Measurements from ENCODE around the gene TMEM259.

TMEM259 gene

DNA sequence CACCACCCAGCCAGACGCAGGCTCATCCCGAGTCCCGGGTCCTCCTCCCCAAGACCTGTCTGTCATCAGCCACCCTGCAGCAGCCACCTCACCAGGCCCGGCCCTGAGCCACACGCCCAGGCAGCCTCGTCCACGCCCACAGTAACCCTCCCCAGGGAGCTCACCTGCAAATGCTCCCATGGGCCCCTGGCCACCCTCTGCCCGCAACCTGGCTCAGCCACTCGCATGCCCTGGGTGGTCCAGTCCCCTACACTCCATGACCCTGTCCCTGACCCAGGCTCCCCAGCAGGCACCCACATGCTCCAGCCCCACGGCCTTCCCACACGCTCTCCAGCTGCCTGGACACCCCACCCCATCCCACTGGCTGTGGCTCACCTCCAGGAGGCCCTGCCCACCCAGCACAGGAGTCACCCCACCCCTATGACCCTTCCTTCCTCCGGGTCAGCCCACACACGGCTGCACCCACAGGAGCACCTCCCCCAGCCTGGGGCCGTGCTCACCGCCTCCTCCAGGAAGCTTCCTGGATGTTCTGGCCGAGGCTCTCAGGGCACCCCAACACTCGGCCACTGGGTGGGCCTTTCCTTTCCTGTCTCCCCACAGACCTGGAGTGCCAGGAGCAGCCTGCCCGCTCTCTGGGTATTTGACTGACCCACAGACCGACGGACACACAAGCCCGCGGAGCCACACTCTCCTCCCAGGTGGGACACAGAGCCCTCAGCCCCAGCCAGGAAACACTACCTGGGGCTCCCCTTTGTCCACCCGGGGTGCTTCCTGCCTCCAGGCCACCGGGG, 3.6 kb downstream of the TMEM259 start:
- no peak for DNase-seq (ENCODE audit: low read depth in 2 of 2)

DNA sequence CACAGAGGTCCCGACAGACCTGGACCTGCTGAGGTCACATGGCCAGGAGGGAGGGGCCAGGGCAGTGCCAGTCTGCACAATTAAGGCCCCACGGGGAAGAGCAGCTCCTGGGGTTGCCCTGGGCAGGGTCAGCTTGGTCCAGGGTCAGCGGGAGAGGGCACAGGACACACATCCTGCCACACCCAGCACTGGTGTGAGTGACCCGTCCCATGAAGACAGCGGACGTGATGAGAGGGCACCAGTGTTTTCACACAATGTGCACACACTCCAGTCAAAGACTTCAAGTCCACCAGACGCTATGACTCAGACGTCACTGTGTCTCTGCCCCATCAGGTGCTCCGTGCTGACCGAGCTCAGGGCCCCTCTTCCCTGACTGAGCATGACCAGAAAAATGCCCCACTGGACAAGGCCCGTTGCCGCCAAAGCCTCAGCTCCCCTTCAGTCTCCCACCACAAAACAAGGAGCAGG, 4.2 kb downstream of the TMEM259 start:
- DNase-seq (ENCODE audit: low read depth in 2 of 2), result no peak

DNA sequence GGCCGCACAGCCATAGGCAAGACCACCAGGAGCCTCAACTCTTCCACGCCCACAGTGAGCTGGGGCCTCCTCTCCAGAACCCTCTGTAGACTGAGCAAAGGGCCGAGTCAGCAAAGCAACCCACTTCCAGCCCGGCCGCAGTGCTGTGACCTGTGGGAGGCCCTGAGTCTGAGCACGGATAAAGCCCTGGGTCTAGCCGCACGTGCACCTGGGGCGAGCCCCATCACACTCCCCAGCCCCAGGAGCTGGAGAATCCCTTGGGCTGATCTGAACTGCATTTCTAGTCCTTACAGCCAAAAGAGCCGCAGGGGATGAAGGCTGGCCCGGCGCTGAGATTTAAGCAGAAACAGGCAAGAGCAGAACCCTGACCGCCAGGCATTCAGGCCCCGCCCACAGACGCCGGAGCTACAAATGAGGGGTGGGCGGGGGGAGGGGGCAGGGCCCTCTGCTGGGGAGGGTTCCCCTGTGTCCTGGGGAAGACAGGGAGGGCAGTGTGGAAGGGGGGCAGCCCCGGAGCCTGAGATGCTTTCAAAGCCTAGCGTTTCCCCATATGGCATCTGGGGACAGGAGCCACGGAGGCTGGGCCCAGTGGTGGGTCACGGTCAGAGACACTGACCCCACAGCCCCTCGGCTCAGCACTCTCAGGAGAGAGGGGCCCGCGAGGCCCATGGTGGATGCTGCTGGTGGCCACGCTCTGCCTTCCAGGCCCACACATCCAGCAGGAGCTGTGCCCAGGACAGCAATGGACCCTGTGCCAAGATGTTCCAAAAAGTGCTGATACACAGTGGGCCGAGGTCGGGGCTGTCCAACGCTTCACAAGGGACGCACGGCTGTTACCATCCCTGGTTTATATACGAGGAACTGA, 4.9 kb downstream of the TMEM259 start:
- no peak for DNase-seq (ENCODE audit: low read depth in 2 of 2)

DNA sequence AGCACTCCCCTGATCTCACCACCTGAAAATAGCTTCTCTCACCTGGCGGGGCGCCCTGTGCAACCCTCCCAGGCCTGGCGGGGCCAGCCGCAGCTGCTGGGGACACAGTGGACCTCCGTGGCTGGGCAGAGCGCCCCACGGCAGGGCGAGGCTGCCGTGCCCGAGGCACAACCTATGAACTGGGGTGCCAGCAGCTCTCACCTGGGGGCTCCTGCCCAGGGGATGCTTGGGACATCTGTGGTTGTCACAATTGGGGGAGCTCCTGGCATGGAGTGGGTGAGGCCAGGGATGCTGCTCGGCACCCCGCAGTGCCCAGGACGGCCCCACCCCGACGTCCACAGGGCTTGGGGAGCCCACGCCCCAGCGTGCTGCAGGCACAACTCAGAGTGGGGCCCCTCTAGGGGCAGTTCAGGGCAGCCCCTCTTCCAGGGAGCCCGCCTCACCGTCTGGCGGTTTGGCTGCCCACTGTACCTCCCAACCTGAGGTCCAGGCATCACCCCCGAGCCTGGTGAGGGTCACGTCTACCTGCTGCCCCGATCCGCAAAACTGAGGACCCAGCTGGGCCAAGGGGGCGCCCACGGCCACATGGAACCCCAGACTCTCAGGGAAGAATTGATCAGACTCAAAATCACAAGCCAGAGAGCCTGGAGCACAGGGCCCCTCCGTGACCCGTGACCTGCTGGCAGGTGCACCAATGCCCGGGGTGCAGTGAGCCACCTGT, 5.7 kb downstream of the TMEM259 start:
- no peak for DNase-seq (ENCODE audit: low read depth in 2 of 2)

DNA sequence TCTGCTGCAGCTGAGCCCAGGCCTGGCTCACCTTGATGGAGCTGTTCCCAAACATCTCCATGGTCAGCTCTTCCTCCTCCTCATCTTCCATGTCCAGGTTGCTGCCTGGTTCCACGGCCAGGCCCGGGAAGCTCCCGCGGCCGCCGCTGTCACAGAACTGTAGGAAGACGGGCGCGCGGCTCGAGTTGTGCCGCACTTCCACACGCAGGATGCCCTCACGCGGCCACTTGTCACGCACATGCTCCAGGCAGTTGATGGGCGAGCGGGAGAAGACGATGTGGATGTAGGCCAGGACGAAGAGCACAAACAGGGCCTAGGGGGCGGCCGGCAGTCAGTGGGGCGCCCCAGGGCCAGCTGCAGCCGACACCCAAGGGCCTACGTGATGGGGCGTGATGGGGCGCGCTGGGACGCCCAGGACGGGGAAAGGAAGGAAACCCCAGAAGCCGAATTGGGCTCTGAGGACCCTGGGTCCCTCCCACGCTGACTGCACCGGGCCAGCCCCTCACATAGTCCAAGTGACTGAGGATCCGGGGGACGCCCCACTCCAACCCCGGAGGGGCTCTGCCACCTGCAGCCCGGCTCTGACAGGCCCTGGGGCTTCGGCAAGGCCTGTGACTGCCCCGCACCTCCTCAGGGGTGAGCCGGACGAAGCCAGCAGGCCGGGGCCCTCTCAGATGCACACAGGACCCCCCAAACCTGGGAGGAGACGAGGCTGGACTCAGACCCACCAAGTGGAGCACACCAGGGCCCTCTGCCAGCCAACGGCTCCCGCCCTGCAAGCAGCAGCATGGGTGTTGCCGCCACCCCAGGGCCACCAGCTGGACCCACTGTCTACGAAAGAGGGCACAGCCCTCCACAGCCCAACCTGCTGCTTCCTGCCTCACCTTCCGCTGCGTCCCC, 6.5 kb downstream of the TMEM259 start:
- no peak for DNase-seq (ENCODE audit: low read depth in 2 of 2)

DNA sequence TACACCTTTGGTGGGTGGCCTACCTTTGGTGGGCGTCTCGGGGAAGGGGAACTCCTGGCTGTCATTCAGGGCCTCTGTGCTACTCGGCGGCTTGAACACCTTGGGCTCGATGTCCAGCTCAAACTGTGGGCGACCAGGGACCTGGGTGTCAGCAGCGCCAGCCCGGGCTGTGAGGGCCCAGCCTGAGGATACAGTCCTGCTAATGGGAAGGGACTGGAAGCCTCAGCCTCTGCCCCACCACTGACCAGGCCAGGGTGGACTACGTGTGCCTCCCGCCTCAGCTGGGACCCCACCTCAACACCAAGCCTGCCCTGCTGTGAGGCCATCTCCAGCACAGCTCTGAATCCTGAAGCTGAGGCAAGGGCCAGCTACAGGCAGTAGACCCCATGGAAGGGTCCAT, 7.7 kb downstream of the TMEM259 start:
- no peak for DNase-seq (ENCODE audit: low read depth in 2 of 2)

DNA sequence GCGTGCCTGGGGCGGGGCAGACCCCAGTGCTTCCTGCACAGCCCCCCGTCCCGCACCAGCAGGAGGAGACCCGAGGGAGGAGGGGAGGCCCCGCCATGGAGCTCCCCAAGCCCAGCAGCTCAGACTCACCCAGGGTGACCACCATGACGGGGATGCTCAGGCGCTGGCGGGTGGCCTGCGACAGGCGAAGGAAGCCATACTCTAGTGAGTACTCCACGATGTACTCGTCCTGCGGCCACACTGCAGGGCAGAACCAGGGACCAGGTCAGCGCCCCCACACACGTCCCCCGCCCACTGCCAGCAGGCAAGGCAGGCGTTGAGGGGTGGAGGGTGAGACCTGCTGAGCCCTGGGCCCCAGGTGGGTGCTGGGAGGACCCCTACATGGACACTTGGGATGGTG, 8.6 kb downstream of the TMEM259 start:
- no peak for DNase-seq (ENCODE audit: low read depth in 2 of 2)

DNA sequence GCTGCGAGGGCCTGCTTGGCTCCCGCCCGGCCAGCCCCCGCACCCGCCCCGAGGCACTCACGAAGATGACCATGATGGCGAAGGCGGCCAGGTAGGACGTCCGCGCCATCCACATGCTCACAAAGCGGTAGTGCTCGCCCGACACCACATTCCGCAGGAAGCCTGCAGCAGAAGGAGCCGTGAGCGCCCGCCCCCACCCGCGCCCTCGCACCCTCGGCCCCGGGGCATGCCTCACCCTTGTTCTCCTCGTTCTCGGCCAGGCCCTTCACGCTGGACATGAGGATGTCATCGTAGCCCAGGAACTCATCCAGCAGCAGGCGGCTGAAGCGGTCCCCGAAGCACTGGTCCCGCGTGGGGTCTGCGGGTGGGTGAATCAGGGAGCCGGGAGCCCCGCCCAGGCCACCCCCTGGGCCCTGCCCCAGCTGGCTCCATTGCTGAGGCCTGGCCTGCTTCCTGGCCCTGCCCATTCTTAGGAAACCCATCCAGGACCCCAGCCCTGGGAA, 9.0 kb downstream of the TMEM259 start:
- no peak for DNase-seq (ENCODE audit: low read depth in 2 of 2)

DNA sequence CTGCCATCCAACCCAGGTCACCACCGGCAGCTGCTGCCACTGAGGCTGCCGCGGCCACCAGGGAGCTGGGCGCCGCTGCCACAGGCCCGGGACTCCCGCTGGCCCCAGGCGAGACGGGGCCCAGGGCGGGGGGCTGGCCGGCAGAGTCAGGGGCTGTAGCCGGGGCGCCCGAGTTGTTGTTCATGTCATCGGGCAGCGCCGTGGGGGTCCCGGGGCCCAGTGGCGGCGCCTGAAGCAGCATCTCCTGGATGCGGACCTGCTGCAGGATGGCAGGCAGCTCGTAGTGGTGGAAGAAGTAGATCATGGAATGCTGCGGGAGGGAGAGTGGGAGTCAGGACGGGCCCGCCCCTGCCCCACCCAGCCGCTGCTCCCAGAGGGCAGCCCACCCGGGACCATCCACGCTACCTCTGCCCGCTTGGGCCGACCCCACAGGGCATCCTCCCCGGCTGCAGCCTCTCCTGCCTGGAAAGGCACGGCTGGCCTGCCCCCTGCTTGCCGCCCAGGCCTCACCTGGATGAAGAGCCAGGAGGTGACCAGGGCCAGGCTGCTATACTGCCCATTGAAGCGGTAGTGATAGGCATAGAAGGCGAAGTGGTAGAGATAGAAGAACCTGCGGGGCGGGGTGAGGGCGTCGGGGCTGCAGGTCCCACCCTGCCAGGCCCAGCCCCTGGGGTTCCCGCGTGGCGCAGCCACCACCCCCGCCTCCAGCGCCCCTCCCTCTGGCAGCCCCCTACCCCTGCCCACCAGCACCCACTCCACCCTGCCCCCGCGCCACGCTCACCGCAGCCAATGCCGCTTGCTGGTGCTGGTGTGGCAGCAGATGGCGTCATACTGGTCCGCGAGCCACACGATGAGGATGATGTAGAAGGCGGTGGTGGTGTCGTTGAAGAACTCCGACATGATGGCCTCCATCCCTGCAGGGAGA, 10.1 kb downstream of the TMEM259 start:
- DNase-seq (ENCODE audit: low read depth in 2 of 2), result no peak

DNA sequence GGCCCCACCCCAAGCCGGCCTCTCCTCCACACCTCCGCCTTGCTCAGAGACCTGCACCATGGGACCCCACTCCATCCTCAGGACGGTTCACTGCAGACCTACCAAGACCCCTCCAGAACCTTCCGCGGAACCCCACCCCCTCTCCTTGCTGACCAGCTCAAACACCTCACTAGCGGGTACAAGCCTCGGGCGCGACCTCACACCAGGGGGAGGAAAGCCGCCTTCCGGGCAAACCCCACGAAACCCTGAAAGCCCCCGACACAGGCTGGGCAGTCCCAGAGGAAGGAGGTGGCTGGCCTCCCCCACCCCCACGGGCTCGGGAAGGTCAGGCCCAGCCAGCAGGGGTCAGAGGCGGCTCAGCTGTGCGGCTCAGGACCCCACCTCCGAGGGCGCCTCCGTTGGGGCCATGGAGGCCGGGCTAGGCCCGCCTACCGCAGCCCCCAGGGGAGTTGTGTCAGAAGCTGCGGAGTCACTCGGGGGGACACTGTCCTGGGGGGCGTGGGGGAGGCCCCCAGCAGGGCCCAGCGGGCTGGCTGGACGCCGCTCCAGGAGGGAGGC, 10.9 kb downstream of the TMEM259 start:
- no peak for DNase-seq (ENCODE audit: low read depth in 2 of 2)

DNA sequence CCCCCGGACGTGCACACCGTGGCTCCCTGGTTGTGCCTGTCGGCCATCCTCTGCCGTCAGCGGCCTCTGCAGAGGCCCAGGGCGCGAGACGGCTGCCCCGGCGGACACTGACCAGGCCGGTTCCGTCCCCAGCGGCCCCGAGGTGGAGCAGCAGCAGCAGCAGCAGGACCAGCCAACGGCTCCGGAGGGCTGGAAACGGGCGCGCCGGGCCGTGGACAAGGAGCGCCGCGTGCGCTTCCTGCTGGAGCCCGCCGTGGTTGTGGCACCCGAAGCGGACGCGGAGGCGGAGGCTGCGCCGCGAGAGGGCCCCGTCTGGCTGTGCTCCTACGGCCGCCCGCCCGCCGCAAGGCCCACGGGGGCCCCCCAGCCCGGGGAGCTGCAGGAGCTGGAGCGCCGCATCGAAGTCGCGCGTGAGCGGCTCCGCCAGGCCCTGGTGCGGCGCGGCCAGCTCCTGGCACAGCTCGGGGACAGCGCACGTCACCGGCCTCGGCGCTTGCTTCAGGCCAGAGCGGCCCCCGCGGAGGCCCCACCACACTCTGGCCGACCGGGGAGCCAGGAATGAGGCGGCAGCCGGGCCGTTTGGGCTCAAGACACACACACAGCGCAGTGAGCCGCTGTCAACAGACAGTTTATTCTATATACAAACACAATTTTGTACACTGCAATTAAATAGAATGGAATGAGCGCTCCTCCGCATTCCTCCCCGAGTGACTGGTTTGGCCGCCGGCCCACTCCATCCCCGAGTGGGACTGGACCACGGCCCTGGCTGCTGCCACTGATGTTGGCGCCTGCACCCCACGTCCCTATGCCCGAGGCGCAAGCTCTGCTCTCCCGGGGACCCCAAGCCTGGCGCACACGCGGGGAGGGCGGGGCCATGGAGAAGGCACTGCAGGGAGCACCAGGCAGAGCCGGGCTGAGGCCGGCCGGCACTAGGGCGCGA, 11.6 kb downstream of the TMEM259 start:
- no peak for DNase-seq (ENCODE audit: low read depth in 2 of 2)

DNA sequence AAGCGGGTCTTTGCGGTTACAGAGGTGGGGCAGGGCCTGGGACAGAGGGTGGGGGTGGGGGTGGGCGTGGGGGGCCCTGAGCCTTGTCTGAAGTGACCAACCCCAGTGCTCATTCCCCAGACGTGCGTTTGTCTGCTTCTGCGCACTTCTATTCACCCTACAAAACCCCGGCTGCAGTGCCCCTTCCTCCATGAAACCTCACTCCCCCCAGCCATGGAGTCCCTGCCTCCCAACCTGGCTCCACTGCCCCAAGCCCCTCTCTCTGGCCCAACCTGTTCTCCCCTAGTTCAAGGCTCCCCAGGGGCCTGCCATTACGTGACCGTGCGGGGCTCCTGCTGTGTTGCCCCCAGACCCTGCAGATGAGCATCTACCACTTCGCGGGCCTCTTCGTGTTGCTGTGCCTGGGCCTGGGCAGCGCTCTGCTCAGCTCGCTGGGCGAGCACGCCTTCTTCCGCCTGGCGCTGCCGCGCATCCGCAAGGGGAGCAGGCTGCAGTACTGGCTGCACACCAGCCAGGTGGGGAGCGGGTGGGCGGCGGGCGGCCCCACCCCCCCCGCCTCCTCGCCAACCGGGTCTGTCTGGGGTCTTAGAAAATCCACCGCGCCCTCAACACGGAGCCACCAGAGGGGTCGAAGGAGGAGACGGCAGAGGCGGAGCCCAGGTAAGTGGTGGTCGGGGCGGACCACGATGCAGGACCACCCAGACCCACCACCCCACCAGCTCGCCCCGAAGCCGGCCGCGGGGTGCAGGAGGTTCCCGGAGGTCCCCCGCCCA, 12.5 kb downstream of the TMEM259 start:
- DNase-seq (ENCODE audit: low read depth in 2 of 2), result no peak

DNA sequence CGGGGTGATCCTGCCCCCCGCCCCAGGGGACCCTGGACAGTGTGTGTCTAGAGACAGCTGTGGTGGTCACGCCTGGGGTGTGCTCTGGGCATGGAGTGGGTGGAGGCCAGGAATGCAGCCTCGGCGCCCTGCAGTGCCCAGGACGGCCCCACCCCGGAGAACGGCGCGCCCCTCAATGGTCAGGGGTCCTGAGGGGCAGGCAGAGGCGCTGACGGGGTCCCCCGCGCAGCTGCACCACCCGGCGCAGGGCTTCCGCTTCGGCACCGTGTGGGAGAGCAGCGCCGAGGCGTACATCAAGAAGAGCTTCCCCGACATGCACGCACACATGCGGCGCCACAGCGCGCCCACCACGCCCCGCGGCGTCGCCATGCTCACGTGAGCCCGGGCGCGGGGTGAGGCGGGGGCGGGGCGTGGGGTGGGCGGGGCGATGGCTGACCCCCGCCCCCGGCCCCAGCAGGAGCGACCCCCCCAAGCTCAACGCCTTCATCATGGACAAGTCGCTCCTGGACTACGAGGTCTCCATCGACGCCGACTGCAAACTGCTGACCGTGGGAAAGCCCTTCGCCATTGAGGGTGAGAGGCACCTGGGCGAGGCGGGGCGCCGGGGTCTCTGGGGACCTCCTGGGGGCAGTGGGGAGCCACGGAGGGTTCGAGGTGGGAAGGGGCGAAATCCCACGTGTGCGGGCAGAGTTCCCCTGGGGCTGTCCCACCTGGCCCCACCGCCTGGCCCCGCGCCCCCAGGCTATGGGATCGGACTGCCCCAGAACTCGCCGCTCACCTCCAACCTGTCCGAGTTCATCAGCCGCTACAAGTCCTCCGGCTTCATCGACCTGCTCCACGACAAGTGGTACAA, 13.3 kb downstream of the TMEM259 start:
- DNase-seq (ENCODE audit: low read depth in 2 of 2), result no peak

DNA sequence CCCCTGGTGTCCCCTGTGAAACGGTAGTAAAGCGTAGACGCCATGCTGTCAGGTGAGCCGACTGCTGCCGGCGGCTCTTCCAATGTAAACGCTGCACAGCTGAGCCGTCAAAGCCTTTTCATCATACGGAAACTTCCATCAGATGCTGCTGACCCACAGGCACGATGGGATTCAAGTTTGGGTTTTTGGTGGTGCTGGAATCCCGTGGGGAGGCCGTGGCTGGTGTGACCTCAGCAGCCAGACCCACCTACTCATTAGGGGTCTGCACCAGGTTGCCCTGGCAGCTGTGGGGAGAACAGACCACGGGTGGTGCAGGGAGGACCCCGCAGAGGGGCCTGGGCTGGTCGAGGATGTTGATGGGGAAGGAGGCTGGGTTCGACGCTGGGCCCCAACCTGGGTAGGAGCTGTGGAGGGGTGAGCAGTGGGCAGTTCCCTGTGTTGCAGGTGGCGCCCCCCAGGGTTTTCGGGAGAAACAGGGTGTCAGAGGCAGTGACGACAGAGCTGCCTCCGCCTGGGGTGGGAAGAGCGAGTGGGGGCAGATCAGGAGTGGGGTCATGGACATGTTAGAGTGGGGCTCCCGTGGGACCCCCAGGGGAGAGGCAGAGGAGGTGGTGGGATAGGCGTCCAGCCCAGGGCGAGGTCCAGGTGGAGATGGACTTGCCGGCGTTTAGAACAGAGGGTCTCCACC, 14.1 kb downstream of the TMEM259 start:
- no peak for DNase-seq (ENCODE audit: low read depth in 2 of 2)

DNA sequence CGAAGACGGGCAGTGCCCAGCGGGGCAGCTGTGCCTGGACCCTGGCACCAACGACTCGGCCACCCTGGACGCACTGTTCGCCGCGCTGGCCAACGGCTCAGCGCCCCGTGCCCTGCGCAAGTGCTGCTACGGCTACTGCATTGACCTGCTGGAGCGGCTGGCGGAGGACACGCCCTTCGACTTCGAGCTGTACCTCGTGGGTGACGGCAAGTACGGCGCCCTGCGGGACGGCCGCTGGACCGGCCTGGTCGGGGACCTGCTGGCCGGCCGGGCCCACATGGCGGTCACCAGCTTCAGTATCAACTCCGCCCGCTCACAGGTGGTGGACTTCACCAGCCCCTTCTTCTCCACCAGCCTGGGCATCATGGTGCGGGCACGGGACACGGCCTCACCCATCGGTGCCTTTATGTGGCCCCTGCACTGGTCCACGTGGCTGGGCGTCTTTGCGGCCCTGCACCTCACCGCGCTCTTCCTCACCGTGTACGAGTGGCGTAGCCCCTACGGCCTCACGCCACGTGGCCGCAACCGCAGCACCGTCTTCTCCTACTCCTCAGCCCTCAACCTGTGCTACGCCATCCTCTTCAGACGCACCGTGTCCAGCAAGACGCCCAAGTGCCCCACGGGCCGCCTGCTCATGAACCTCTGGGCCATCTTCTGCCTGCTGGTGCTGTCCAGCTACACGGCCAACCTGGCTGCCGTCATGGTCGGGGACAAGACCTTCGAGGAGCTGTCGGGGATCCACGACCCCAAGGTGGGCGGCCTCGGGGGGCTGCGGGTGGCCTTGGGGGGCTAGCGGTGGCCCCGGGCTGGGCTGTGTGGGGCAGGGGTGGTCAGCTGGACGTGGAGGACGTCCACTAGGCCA, 15.9 kb downstream of the TMEM259 start:
- DNase-seq (ENCODE audit: low read depth in 2 of 2), result no peak

Measured in stimulated activated CD8-positive, alpha-beta memory T cell treated with anti-CD3 and anti-CD28 coated beads, Interleukin-15, amount 100 ng/mL, for 4 hours (primary cell).